Stimulated activated CD8-positive, alpha-beta memory T cell treated with anti-CD3 and anti-CD28 coated beads, Interleukin-15, amount 100 ng/mL, for 4 hours (primary cell): ENCODE results near the gene TGM1.

Experiments
- DNase-seq, 2 donors: peaks; one replicate each; pipeline ENCODE4 v3.0.0-alpha.2; 2020; ENCODE audit warnings: low read depth in 2 of 2

TGM1 gene

DNA sequence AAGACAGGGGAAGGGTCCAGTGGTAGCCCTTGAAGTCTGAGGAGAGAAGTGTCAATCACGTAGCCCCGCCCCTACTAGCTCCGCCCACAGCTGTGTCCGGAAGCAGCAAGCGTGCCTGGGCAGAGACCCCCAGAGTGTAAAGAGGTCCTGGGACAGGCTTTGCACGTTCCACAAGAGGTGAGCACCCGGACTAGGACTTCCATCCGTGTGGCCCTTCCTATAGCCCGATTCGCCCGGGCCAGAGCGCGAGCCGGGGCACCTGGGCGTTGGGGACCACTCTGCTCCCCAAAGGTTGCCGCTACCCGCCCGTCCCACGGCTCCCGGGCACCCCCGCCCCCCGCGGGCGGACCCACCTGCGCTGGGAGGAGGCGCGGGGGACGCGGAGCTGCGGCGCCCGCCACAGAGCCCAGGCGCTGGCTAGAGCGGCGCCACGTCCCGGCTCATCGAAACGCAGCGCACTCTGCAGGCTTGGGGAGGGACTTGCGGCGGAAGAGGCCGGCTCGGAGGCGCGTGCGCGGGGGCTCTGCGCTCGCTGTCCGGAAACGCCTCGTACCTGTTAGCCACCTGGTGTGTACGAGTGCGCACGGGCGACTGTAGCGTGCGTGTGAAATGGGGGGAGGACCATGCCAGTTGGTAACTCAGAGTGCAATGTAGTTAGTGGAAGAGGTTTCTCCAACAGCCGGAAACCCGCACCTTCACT is 8.3 kb upstream of the TGM1 start, which contains the start of gene RABGGTA:
Gene RABGGTA (minus strand): TSS at position 464 of the 700 bp plus-strand sequence. CDS start 482 bp downstream, outside the sequence.
- DNase-seq: peak; percentile 82 to 86

DNA sequence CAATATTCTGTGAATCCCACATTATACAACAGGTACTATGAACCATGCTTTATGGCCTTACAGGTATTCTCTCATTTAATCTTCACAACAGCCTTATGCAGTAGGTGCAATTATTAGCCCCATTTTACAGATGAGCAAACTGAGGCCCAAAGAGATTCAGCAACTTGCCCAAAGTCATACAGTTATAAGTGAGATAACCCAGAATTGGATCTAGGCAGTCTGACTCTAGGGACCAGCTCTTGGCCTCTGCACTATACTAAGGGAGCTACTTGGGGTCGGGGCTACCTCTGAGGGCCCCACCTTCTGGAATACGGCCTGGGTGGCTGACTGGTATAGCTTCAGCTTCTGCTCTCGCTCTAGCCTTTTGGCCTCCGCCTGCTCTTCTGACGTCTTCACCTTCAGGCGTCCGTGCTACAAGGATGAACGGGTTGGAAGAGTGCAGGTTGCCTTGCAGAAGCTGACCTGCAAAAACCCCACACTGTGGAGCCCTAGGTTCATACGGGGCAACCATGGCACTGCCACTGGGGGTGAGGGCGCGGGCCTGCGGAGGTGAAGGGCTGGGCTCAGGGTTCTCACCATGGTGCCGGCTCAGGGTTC is 7.7 kb upstream of the TGM1 start:
- DNase-seq: no peak

DNA sequence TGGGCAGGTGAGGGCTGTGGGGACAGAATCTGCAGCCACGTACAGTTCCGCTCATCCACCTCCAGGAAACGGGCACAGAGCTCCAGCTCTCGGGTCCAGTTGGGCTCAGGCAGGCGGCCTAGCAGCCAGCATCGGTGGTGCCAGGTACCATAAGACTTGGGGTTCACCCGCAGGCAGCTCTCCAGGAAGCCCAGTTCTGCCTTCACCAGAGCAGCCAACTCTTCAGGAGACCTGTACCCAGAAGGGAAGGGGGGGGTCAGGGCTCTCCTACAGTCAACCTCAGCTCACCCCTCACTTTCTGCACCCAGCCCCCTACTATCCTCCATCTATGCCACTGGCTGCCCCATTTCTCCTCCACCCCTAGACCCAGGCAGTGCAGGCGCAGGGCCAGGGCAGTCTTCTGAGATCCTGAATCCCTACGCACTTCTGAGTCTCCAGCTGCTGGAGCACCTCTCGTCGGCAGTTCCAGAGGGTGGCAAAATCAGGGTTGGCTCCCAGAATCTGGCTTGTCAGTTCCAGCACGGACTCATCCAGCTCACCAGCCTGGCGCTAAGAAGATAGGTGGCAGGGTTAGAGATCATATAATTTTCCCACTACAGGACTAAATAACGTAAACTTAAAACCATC is 7.0 kb upstream of the TGM1 start:
- no peak for DNase-seq

DNA sequence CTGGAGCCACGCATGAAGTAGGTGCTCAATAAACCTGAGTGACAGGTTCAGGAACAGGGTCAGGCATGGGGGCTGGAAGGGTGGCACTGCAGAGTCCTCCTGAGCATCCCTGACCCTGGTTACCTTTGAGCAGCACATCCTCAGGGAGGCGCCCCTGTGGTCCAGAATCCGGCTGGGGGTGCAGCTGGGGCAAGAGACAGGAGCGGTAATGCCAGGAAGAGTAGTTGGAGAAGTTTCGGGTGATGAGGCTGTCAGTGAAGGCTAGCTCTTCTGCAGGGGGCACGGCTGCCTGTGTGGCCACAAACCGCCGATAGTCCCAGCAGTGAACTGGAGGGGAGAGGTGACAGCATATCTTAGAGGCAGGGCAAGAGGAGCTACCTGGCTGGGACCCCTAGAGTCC is 6.4 kb upstream of the TGM1 start:
- DNase-seq: no peak

DNA sequence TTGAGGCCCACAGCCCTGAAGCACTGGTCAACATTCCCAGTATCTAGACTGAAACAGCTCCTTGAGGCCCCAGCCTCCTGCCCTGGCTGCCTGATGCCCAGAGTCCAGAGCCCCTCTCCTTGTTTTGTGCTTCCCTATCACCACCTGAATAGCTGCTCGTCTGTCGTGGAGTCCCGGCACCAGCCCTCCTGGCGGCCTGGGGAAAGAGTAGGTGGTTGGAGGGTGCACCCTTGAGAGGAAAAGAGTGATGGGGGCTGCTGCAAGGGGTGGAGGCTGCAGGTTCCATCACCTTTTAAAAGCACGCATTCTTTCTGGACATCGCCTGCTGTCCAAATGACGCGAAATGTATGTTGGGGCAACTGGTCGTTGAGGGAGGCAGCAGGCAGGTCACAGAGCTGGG is 5.2 kb upstream of the TGM1 start:
- DNase-seq: no peak

DNA sequence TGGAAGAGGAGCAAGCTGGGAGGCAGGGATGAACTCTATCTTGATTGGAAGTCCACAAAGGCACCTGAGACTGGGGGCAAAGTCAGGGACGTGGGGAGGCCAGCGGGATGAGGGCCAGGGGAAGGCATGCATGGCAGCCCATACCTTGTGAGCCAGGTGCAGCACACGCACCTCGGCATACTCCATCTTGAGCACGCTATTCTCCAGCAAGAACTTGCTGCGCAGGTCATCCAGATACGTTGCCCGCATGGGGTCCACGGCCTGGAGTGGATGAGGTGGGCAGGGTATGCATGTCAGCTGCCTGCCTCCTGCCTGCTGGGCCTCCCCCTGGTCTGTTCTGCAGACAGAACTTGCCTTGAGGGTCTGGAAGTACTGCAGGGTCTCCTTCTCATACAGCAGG is 4.5 kb upstream of the TGM1 start:
- DNase-seq: no peak

DNA sequence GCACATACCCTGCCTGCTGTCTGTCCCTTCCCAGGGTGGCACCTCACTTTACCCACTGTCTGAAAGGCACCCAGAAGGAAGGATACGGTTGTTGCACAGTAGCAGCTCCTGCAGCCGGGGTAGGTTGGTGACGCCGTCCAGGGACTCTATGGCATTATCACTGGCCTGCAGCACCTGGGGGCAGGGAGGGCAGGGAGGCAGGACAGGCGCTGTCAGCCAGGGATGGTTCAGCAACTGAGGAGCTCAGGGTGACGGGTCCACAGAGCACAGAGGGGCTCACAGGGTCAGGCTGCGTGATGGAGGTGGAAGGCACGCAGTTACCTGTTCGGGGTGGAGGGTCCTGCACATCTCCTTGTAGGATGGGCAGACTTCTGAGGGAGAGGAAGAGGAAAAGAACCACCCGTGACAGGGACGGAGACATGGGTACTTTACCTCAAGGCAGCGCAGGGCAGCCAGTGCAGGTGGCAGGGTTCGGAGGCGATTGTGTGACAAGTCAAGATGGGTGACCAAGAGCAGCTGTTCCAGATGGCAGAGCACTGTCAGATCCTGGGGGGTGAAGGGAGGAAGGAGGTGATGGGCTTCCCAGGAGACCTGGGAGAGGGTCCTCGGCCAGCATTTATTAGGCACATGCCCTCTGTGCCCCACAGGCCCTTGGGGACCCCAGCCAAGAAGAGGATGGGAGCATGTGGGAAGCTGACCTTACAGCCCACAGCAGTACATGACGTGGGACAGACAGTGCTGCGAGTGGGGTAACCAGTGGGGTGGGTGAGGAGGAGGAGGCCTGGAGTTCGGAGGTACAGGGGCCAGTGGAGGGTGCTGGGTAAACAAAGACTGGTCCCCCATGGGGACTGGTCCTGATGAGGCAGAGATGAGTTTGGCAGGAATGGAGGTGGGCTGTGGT is 3.6 kb upstream of the TGM1 start:
- DNase-seq: no peak

DNA sequence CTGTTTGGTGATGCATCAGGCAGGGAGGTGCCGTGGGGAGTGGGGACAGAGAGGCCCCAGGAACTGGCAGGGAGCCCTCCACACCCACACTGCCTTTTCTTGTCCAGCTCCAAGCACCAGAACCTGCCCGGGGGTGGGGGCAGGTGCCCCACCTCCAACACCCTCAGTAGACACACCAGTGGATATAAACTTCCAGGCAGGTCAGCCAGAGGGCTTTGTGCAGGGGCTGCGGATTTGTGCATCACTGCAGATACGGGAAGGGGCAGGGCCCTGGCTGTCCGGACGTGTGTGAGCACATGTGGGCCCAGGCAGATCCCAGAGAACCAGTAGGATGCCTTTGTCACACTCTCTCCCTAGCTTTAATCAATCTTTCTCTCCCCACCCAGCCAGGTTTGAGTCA is 1.3 kb upstream of the TGM1 start:
- no peak for DNase-seq

DNA sequence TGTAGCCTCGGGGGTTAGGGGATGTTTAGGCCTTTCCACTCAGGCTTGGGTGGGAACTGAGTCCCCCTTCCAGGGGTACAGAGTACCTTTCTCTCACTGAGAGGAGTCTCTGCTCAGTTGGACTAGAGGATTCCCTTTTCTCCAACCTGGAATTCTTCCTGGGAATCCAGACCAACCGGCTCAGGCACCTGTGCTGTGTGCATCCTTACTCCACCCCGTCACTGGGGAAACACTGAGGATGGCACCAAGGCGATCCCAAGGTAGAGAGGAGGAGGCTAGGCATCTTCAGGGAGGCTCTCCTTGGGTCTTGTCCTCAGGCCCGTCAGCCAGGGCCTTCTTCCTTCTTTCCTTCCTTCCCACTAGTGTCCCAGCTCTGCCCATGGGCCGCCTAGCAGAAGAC is 871 bp upstream of the TGM1 start:
- no peak for DNase-seq

DNA sequence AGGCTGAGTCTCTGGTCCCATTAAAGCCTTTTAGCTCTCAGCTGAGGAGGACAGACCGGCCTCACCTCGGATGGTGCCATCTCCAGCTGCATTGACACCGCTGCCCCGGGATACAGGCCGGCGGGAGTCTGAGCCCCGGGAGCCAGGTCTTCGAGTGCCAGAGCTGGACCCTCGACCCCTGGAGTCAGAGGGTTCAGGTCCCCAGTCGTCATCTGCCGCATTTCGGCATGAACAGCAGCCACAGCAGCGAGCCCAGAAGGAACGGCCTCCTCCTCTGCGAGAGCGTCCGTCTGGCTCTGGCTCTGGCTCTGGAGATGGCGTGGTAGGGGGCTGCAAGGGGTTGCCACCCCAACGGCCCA is 1.0 kb downstream of the TGM1 start:
- DNase-seq: no peak

DNA sequence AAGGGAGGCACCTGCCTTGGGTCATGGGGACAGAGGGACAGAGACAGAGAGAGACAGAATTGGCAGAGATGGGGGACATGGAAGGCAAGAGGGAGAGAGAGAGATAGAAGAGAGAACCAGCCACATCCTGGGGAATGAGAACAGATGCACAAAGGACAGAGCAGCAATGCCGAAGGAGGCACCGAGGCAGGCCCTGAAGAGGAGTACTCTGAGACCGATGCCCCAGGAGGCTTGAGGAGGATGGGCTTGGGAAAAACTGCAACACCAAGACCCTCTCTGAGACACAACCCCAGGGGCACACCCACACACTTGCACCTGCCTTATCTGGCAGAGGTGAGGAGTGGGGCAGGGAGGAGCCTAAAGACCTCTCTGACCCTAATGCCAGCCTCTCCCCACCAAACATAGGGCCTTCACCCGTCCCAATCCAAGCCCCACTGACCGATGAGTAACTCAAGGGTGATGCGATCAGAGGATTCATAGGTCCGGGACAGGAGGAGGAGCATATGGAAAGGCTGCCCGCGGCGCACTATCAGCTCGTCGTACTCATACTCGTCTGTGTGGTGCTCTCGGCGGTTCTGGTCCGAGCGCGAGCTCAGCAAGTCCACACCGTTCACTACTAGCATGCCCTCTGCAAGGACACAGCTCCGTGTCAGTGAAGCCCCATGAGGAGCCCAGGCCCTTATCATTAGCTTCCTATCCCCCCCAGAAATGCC is 1.6 kb downstream of the TGM1 start:
- DNase-seq: no peak

DNA sequence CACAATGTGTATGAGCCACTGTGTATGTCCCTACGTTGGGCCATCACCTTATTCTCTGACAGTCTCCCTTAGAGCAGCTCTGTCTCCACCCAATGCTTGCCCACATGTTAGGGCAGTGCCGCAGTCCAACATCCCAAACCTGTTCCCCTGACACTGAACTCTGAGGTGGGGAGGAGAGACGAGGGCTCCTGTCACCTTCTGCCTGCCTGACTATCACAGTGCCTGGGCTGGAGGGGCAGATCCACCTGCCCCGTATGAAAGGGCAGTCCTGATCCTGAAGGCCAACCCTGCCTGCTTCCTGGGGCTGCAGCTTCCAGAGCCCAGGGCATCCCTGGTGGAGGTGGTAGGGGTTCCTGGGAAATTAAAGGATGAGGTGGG is 2.2 kb downstream of the TGM1 start:
- no peak for DNase-seq

DNA sequence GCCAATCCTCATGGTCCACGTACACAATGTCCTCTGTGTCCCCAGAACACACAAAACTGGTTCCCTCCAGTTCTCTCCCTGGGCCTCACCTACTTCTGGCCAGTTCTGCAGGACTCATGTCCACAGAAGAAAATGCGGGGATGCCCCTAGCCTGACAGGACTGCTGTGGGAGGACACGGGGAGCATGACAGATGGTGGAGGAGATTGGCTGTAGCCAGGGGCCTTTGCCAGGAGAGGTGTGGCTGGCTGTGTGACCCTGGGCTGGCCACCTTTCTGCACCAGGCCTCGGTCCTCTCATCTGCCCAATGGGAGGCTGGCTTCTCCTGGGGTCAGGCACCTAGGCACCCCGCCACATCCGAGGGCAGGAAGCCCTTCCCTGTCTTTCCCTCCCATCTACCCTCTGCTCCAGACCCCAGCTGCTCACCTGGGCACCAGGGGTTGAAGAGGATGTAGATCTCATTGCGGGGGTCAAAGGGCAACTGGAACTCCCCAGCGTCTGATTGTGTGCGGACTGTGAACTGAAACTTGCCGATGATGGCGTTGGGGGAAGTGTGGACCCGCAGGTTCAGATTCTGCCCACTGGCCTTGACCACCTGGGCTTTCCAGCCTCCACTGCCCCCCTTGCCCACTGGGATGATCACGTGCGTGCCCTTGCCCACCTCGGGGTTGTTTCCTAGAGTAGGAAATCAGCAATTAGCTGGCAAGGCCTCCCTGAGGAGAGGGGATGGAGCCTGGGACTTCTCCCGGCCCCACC is 2.8 kb downstream of the TGM1 start:
- DNase-seq: no peak

DNA sequence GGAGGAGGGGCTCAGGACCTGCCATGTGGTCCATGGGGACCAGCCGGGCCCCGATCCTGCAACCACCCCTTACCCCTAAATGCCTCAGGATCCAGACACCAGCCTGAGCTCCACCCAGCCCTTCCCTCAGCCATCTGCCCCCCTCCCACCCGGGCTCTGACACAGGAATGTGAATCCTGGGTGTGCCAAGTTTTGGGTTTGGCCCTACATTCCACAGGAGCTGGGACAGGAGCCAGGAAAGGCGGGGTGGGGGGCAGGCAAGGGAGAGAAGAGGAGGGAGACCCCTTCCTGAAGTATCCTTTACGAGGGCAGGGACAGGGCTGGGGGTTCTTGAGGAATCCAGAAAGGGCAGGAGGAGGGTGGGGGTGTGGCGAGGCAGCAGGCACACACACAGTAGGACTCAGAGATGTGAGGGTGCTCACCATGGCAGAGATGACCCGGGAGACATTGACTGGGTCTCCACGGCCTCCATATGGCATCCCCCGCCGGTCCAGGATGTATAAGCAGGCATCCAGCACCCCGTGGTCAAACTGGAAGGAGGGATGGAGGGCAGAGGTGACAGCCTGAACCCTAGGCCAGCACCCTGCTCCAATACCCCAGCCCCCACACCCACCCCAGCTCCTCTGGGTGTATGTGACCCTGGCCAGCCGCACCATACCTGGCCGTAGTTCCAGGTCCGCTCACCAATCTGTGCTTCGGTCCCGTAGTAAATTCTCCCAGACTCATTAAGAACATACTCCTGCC is 3.5 kb downstream of the TGM1 start:
- DNase-seq: no peak

DNA sequence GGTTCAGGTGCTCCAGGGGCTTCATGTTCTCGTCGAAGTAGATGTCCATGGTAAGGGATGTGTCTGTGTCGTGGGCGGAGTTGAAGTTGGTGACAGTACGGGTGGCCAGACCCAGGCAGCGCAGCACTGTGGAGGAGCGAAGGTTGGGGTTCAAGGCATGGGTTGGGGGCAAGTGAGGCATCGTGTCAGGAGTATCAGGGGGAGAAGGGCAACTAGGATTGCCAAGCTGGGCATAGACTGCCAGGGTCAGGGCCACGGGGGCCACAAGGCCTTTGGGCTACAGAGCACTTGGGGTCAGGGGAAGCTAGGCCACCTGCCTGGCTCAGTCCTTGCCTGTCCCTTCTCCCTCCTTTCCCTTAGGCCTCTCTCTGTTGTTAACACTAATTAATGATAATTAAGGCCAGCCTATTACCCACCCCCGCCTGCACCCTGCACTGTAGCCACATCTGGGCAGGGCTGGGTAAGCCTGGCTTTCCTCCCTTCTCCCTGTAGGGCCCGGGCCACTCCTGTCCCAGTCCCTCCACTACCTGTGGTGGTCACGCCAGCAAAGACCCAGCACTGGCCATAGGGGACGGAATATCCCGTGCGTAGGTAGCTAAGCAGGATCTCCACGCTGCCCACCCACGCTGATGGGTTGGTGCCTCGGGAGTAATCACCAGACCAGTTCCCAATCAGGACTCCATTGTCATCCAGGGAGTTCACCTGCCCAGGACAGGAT is 4.3 kb downstream of the TGM1 start:
- no peak for DNase-seq

DNA sequence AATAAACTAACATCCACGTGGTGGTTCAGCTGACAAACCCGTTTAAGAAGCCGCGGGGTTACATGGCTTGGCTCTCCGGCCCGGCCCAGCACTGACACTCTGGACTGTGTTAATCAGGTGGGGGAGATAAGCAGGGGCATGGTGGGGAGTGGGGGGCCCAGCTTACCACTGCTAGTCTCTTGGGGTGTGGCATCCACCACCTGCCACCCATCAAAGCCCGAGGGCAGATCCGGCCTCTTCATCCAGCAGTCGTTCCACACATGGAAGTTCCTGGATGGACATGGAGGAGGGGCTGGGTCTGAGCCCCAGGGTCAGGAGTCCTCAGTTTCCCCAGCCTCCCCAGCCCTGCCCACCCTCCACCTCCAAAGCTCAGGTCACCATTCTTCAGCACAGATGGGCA is 4.9 kb downstream of the TGM1 start:
- DNase-seq: no peak

DNA sequence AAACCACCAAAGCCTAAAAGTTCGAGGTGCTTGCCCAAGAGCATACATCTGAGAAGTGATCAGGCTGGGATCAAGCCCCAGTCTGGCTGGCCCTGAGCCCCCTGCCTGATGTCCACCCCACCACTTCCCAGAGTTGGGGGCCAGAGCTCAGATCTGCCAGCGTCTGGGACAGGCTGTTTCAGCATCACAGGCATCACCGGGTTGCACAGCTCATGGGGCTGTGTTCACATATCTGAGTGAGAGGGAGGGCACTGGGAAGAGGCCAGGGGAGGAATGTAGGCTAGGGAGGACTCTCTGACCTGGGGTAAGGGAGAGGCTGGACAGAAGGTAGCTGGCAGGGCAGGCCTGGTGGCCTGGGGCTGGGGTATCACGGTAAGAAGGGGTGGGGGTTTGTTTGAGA is 6.0 kb downstream of the TGM1 start:
- DNase-seq: no peak

DNA sequence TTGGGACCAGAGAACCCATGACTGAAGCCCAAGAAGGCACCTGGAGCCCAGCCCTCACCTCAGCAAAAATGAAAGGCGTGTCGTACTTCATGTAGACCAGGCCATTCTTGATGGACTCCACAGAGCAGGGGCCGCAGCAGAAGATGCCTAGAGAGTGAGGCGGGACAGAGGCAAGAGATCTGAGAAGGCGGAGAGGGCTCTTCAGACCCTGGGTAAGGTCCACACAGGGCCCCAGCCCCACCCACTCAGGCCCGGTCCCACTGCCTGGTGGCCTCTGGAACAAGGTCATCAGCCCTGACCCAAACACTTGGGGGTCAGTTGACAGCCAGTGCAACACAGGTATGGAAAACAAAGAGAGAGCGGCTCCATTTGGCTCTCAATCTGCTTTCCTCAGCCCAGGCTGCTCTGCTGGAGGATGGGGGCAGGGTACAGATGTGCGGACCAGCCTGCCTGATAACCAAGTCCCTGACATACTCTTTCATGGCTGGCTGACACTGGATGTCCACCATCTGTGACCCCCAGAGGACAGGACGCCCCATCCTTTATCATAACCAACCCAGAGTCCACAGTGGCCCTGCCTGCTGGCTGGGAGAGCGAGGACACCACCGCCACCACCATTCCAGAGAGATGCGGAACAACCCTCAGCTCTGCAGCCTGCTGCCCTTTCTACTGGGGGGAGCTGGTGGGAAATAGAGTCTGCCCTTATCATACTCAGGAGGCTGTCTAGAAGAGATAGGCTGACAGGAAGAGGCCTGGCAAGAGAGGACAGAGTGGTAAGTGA is 6.9 kb downstream of the TGM1 start:
- no peak for DNase-seq

DNA sequence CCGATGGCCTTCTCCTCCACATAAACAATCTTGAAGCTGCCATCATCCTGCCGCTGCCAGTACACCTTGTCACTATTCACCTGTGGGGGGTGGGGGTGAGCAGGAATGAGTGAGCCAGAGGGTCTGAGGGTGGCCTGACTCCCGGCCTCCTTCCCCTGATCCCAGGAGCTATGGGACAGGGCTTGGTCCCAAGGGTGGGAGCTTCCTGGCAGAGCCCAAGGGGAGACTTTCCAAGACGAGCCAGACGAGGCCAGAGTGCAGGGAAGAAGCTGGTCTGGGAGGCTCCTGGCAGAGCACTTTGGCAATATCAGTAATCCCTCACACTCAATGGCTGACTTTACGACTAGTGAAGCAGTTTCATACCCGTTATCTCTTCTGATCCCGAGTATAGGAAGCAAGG is 7.5 kb downstream of the TGM1 start:
- no peak for DNase-seq
